GM12892 (cell line): Measurements from ENCODE around the gene DOCK1.

ENCODE experiments used
- POLR2A ChIP-seq: IDR thresholded peaks from 2 replicates; pipeline ENCODE4 v1.6.1; 2011; ENCODE audit warnings: low read depth, low read length, control low read depth
- POLR2AphosphoS5 ChIP-seq: IDR thresholded peaks from 2 replicates; pipeline ENCODE4 v1.6.1; 2011; ENCODE audit warnings: low read depth, low read length, control low read depth
- TAF1 ChIP-seq: IDR thresholded peaks from 2 replicates; pipeline ENCODE4 v1.6.1; 2011; ENCODE audit warnings: low read depth, mild to moderate bottlenecking, control low read depth, low read length, borderline replicate concordance

DNA sequence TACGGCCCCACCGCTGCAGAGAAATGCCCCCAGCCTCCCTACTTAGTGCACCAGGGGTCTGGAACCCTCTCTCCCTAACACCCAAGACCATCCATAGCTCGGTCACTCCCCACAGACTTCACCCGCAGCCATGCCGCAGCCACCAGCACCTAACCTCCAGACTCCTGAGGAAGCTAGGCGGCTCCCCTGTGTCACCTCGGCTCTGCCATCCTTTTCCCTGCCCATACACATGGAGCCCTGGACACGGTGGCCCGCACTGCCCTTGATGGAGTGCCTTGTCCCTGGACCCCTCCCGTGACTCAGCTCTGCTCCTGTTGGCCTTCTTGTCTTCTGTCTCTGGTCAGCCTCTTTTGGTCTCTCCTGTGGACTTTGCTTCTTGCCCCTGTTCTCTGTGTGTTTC, 183.7 kb downstream of the DOCK1 start:
- TF ChIP-seq POLR2A, result no peak
- no peak for TF ChIP-seq POLR2AphosphoS5
- no peak for TF ChIP-seq TAF1
